Upper lobe of left lung (tissue), 6 donors: ENCODE results near the gene PRF1. TPM values are rescaled to one million over a fixed set of nuclear protein-coding genes. Genes with fewer than 3 reads are reported as not detected.
"Not testable (repeated sequence)": the region's sequence is repeated elsewhere in the genome, so short reads cannot be mapped to it uniquely, and the experiment has no call there.

Source experiments
- ATAC-seq, 2 donors: fragments of 200-7000 bp; cut with Tn5 transposase; one replicate each; pipeline ENCODE4 v1.9.1; 2022; ENCODE audit warnings: mild to moderate bottlenecking in 2 of 2, moderate library complexity in 2 of 2; ENCODE audit not compliant: low FRiP score in 2 of 2
- DNase-seq, 2 donors: peaks; one replicate each; pipeline ENCODE4 v3.0.0-alpha.2; 2019 to 2020
- H3K27ac ChIP-seq, 4 donors: fragments of 200-600 bp; sonication (generic); one replicate each; pipeline ENCODE4 v1.5.1; 2016 to 2019
- H3K27me3 ChIP-seq, 4 donors: fragments of 200-600 bp; sonication (generic); one replicate each; pipeline ENCODE4 v1.5.1; 2017 to 2019
- H3K36me3 ChIP-seq, 4 donors: fragments of 200-600 bp; sonication (generic); one replicate each; pipeline ENCODE4 v1.5.1; 2016 to 2019
- H3K4me1 ChIP-seq, 4 donors: fragments of 200-600 bp; sonication (generic); one replicate each; pipeline ENCODE4 v1.5.1; 2018 to 2019
- H3K4me3 ChIP-seq, 4 donors: fragments of 200-600 bp; sonication (generic); one replicate each; pipeline ENCODE4 v1.5.1; 2017 to 2019; ENCODE audit warnings: mild to moderate bottlenecking in 2 of 4, moderate library complexity in 1 of 4
- H3K9me3 ChIP-seq, 4 donors: fragments of 200-600 bp; sonication (generic); one replicate each; pipeline ENCODE4 v1.5.1; 2018 to 2019
- CTCF ChIP-seq, 6 experiments: fragments of 450-650 bp in 4 of 6; fragments of 200-600 bp in 2 of 6; sonication (generic) in 2 of 6; IDR thresholded peaks; one replicate each; pipeline ENCODE4 v1.5.1; 2016 to 2019; ENCODE audit warnings: antibody characterized with exemption in 6 of 6
- EP300 ChIP-seq, 4 donors: sonication (generic); formaldehyde crosslinking; IDR thresholded peaks; one replicate each; pipeline ENCODE4 v1.5.1; 2017; ENCODE audit warnings: antibody characterized with exemption in 4 of 4, control low read depth in 2 of 4
- POLR2A ChIP-seq, 4 donors: fragments of 450-650 bp; IDR thresholded peaks; one replicate each; pipeline ENCODE4 v1.5.1; 2016 to 2017; ENCODE audit warnings: antibody characterized with exemption in 4 of 4, mild to moderate bottlenecking in 2 of 4
- POLR2AphosphoS5 ChIP-seq, 2 donors: sonication (generic); formaldehyde crosslinking; IDR thresholded peaks; one replicate each; pipeline ENCODE4 v1.5.1; 2017; ENCODE audit warnings: antibody characterized with exemption in 2 of 2
- WGBS, 2 donors: methylation state at CpG; one replicate each; pipeline ENCODE4 v1.1.5; 2017 to 2018; 5-methylcytosine and 5-hydroxymethylcytosine counted together
- total RNA-seq, 6 donors: library from RNA; depleted of rRNA in 4 of 6; stranded (reverse); fragments of >200 nt in 4 of 6; gene quantifications; one replicate each; pipeline versions ENCODE4 v1.1.0 to v1.2.1, GENCODE V29; 2016 to 2021
- donor health status: DM: no; HTN: no; CAD: no; lungs with moderate emphysema.
- donor health status: DM: no; HTN: yes; CAD: no; lungs with severe emphysema.

PRF1 gene
- total RNA-seq, 6 donors from 2014 or later = 6.3 to 26.9 (median 15.9) TPM

- Histone ChIP-seq H3K27ac (no peak overlapping the region), H3K4me1 (no peaks in the 10 kb centered on the region), H3K27me3 (no peaks in the 10 kb centered on the region), H3K36me3 (no peaks in the 10 kb centered on the region), H3K4me3 (no peak overlapping the region), H3K9me3 (peaks cover 0 to 10% (median 4%) of the 10 kb centered on the region in 4 donors)
- 74 to 79% methylated on average over 7 of the region's 7 CpGs for WGBS, 2 donors
- ATAC-seq (peak in 1 of 2 donors; percentile 35), DNase-seq (no peak)
- TF ChIP-seq EP300 (IDR thresholded peaks at IDR 0.05) = no peak
- no peak for TF ChIP-seq POLR2A (IDR thresholded peaks at IDR 0.05)
- no peak for TF ChIP-seq CTCF (IDR thresholded peaks at IDR 0.05)
- TF ChIP-seq POLR2AphosphoS5 (IDR thresholded peaks at IDR 0.05) = no peak
Measured at GRCh38 chr10:70617798-70618568, 15.4 kb upstream of the PRF1 start.

GRCh38 chr10:70616761-70617160 lies 14.2 kb upstream of the PRF1 start:
- no peak overlapping the region for H3K27ac ChIP-seq
- WGBS, 2 donors = 86 to 100% methylated on average over 4 of the region's 4 CpGs
- DNase-seq (no peak), ATAC-seq (no peak)
- no peaks in the 10 kb centered on the region for H3K36me3 ChIP-seq
- H3K27me3 ChIP-seq = no peaks in the 10 kb centered on the region
- peaks cover 0 to 10% (median 4%) of the 10 kb centered on the region in 4 donors for H3K9me3 ChIP-seq
- TF ChIP-seq POLR2A (IDR thresholded peaks at IDR 0.05) (no peak), POLR2AphosphoS5 (IDR thresholded peaks at IDR 0.05) (no peak), CTCF (IDR thresholded peaks at IDR 0.05) (no peak), EP300 (IDR thresholded peaks at IDR 0.05) (no peak)
- H3K4me3 ChIP-seq = no peak overlapping the region
- H3K4me1 ChIP-seq = no peaks in the 10 kb centered on the region

- no peak for DNase-seq
- H3K9me3 ChIP-seq = peaks cover 0 to 10% (median 4%) of the 10 kb centered on the region in 4 donors
Measured at GRCh38 chr10:70615784-70616522, 13.4 kb upstream of the PRF1 start.

GRCh38 chr10:70615211-70615610 lies 12.7 kb upstream of the PRF1 start:
- H3K9me3 ChIP-seq = peaks cover 0 to 6% (median 3%) of the 10 kb centered on the region in 4 donors
- no peaks in the 10 kb centered on the region for H3K27me3 ChIP-seq
- TF ChIP-seq EP300 (IDR thresholded peaks at IDR 0.05) (no peak), POLR2AphosphoS5 (IDR thresholded peaks at IDR 0.05) (no peak), POLR2A (IDR thresholded peaks at IDR 0.05) (no peak), CTCF (IDR thresholded peaks at IDR 0.05) (no peak)
- H3K4me3 ChIP-seq = no peak overlapping the region
- H3K27ac ChIP-seq = no peak overlapping the region
- ATAC-seq = no peak
- 92 to 97% methylated on average over 2 of the region's 2 CpGs for WGBS, 2 donors
- DNase-seq = no peak
- no peaks in the 10 kb centered on the region for H3K36me3 ChIP-seq
- no peaks in the 10 kb centered on the region for H3K4me1 ChIP-seq

More at GRCh38 chr10:70615784-70616522, 13.4 kb upstream of the PRF1 start:
- TF ChIP-seq POLR2A (IDR thresholded peaks at IDR 0.05) = no peak
- no peak for TF ChIP-seq POLR2AphosphoS5 (IDR thresholded peaks at IDR 0.05)
- no peak for TF ChIP-seq EP300 (IDR thresholded peaks at IDR 0.05)
- no peak for TF ChIP-seq CTCF (IDR thresholded peaks at IDR 0.05)
- H3K36me3 ChIP-seq = no peaks in the 10 kb centered on the region
- H3K4me3 ChIP-seq = no peak overlapping the region
- 58 to 68% methylated on average over 7 of the region's 7 CpGs for WGBS, 2 donors
- H3K27ac ChIP-seq = no peak overlapping the region
- no peaks in the 10 kb centered on the region for H3K4me1 ChIP-seq
- no peaks in the 10 kb centered on the region for H3K27me3 ChIP-seq
- no peak for ATAC-seq

GRCh38 chr10:70614364-70614763 lies 11.8 kb upstream of the PRF1 start:
- not testable (repeated sequence) for ATAC-seq, H3K36me3 ChIP-seq, H3K27me3 ChIP-seq, H3K9me3 ChIP-seq, H3K4me1 ChIP-seq, H3K27ac ChIP-seq, H3K4me3 ChIP-seq, DNase-seq
- WGBS, 2 donors = 98 to 100% methylated on average over 3 of the region's 3 CpGs
